A549 treated with GW870086 at 1 μM for 4 hours (cell line): ENCODE data around the gene PPP1R14C. TPM values are rescaled to one million over a fixed set of nuclear protein-coding genes. Genes with fewer than 3 reads are reported as not detected.

Experiments
- total RNA-seq: library from RNA; stranded (reverse); fragments of 200-300 nt; extraction: Qiagen RNA extraction; gene quantifications from 5 replicates; pipeline ENCODE4 v1.2.3, GENCODE V29; 2022; ENCODE audit warnings: low read depth

Gene PPP1R14C
- 1.5 to 1.9 TPM (median 1.6 TPM) in 5 replicates for total RNA-seq

DNA sequence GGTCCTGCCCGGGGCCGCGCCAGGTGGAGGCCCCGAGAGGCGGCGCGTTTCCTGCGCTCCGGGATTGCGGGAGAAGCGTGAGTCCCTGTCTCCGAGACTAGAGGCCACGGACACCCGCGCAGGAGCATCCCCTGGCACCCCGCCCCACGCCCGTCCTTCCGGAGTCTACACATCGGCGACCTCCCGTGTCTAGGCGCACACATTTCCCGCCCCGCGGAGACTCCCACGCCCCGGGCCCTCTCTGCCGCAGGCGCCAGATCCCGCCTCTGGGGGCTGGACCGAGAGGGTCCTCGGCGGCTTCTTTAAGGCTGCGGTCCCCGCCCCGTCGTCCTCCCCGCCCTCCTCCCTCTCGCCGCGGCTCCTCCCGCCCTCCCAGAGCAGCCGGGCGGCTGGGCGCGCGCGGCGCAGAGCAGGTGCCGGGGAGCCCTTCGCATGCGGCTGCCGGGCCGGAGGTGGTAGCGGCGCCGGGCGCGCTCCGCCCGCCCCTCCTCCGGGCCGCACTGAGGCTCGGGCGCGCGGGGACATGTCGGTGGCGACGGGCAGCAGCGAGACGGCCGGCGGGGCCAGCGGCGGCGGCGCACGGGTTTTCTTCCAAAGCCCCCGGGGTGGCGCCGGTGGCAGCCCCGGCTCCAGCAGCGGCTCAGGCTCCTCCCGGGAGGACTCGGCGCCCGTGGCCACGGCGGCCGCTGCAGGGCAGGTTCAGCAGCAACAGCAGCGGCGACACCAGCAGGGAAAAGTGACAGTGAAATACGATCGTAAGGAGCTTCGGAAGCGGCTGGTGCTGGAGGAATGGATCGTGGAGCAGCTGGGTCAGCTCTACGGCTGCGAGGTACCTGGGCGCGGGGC lies at the start of gene PPP1R14C:
Gene PPP1R14C, plus strand, starts transcription at position 375 of the 846 bp plus-strand sequence. Its CDS starts 149 bp downstream, at position 524.

Other genes with a start within 250 kb of the PPP1R14C start
- 1.8 to 3.8 TPM (median 3.2 TPM) in 5 replicates for gene RAET1E, start 244.9 kb upstream of the PPP1R14C start, total RNA-seq
- gene RAET1G, start 219.9 kb upstream of the PPP1R14C start, total RNA-seq, result 7.4 to 12.3 TPM (median 9.8 TPM) in 5 replicates
- 2.1 to 4.2 TPM (median 3.6 TPM) in 5 replicates for gene ULBP2, start 201.0 kb upstream of the PPP1R14C start, total RNA-seq
- gene ULBP1, start 179.1 kb upstream of the PPP1R14C start, total RNA-seq, result 0.53 to 0.99 TPM (median 0.79 TPM) in 5 replicates
- 0.43 to 0.93 TPM (median 0.63 TPM) in 5 replicates for gene RAET1L, start 117.5 kb upstream of the PPP1R14C start, total RNA-seq
- gene ULBP3, start 73.9 kb upstream of the PPP1R14C start, total RNA-seq, result 2.9 to 4.6 TPM (median 3.7 TPM) in 5 replicates
- gene IYD, start 226.0 kb downstream of the PPP1R14C start, total RNA-seq, result 0.02 to 0.16 TPM (median 0.03 TPM) in 3 of 5 replicates, not detected in the others